Fibroblast of skin of left biceps (primary cell): ENCODE measurements around the gene TMEM100.
"Not testable (repeated sequence)": the region's sequence is repeated elsewhere in the genome, so short reads cannot be mapped to it uniquely, and the experiment has no call there.

Experiments
- DNase-seq, 2 experiments: peaks; one replicate each; pipeline ENCODE4 v3.0.0-alpha.2; 2013; ENCODE audit warnings: low read depth in 2 of 2

The TMEM100 gene

GRCh38 chr17:55687037-55687436 lies 35.6 kb downstream of the TMEM100 start:
- DNase-seq = no peak

- no peak for DNase-seq
These were observed 38.9 kb downstream of the TMEM100 start for GRCh38 chr17:55683550-55684315.

GRCh38 chr17:55681342-55681700 lies 41.3 kb downstream of the TMEM100 start:
- no peak for DNase-seq

- DNase-seq = no peak
These were observed 41.9 kb downstream of the TMEM100 start for GRCh38 chr17:55680686-55681341.

- DNase-seq = no peak
These were observed 45.2 kb downstream of the TMEM100 start for GRCh38 chr17:55677446-55677845.

- DNase-seq = no peak
These were observed 46.4 kb downstream of the TMEM100 start for GRCh38 chr17:55676274-55676673.

GRCh38 chr17:55673743-55674506 lies 48.7 kb downstream of the TMEM100 start:
- no peak for DNase-seq

- DNase-seq = no peak
These were observed 49.8 kb downstream of the TMEM100 start for GRCh38 chr17:55672585-55673501.

GRCh38 chr17:55672010-55672409 lies 50.7 kb downstream of the TMEM100 start:
- not testable (repeated sequence) for DNase-seq
